C4-2B (cell line): ENCODE measurements around the gene FCN2.

Experiments
- ZFX ChIP-seq: fragments of 450-650 bp; IDR thresholded peaks from 2 replicates; pipeline ENCODE4 v1.6.1; 2017
- TF ChIP-seq, protein P1 (sequence below): fragments of 450-650 bp; conservative IDR thresholded peaks from 2 replicates; pipeline ENCODE4 v1.5.1; 2017; ENCODE audit warnings: mild to moderate bottlenecking

DNA sequence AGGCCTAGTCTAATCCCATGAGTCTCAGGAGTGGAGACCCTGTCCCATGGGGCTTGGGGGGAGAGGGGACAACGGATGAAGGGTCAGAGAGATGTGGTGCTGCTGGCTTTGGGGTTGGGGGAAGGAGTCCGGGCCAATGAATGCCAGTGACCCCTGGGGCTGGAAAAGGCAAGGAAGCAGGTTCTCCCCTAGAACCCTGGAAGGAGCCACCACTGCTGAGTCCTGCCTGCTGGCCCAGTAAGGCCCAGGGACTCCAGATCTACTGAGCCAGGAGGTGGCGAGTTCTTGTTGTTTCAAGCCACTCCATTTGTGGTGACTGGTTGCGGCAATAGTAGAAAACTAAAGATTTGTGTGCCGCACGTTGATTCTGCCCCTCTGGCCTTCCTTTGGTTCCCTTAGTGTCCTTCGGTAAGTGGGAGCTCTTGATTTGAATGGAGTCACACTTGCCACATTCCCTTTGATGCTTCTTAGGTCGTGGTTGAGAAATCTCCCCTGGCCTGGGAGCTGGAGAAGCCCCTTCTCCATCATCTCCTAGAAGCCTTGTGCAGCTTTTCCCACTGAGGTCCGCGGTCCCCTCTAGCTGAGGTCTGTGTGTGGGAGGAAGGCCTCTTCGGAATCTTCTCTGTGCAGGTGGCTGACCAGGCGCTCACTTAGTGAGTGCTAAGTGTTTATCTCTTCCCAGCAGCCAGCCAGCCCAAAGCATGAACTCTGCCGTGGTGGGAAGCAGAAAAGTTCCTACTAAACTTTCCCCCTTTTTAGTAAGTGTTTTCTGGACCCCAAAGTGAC, 28.1 kb downstream of the FCN2 start:
- TF ChIP-seq, protein P1, sequence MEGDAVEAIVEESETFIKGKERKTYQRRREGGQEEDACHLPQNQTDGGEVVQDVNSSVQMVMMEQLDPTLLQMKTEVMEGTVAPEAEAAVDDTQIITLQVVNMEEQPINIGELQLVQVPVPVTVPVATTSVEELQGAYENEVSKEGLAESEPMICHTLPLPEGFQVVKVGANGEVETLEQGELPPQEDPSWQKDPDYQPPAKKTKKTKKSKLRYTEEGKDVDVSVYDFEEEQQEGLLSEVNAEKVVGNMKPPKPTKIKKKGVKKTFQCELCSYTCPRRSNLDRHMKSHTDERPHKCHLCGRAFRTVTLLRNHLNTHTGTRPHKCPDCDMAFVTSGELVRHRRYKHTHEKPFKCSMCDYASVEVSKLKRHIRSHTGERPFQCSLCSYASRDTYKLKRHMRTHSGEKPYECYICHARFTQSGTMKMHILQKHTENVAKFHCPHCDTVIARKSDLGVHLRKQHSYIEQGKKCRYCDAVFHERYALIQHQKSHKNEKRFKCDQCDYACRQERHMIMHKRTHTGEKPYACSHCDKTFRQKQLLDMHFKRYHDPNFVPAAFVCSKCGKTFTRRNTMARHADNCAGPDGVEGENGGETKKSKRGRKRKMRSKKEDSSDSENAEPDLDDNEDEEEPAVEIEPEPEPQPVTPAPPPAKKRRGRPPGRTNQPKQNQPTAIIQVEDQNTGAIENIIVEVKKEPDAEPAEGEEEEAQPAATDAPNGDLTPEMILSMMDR: no peak
- no peak for TF ChIP-seq ZFX
